ENCODE measurements around the gene RGS16. TPM values are rescaled to one million over a fixed set of nuclear protein-coding genes. Genes with fewer than 3 reads are reported as not detected.

Gene RGS16
- 10 to 100 TPM in 2 of 4 donors, 1 to 10 TPM in 2; 1.2 to 17.5 (median 6.9) TPM for total RNA-seq
- polyA plus RNA-seq: 10 to 100 TPM in 1 of 3 donors, under 1 TPM in 2; 0.72 to 22.5 (median 0.86) TPM
- long read RNA-seq, donor 1, transcript RGS16-201 (5 exons, 2,427 nt): major isoform, 22 of 26 reads
- long read RNA-seq, donor 1, partial matches to known transcripts: 1 of 26 reads
- long read RNA-seq, donor 1, other reads (novel, unspliced or antisense): 3 of 26 reads
- long read RNA-seq, donor 2, transcript RGS16-201 (5 exons, 2,427 nt): major isoform, 13 of 16 reads
- long read RNA-seq, donor 2, partial matches to known transcripts: 1 of 16 reads
- long read RNA-seq, donor 2, other reads (novel, unspliced or antisense): 2 of 16 reads

GRCh38 chr1:182604175-182605164 lies at the start of gene RGS16:
Gene RGS16 (minus strand): TSS chr1:182604389. CDS start chr1:182604259, 130 bp downstream.
- TF ChIP-seq CTCF (IDR thresholded peaks at IDR 0.05): no peak
- Histone ChIP-seq H3K4me1 (peaks cover 31% of the 10 kb centered on the region), H3K4me3 (peak within 1 kb of the TSS; percentile 69), H3K27ac (peak within 1 kb of the TSS; percentile 74), H3K9me3 (no peaks in the 10 kb centered on the region), H3K36me3 (ENCODE audit: insufficient read depth in 1 of 2, low read depth in 1 of 2) (peaks cover 0 to 16% of the 10 kb centered on the region in 2 donors), H3K27me3 (ENCODE audit: insufficient read depth in 3 of 3, low read length in 2 of 3) (no peaks in the 10 kb centered on the region)
- intact Hi-C loops (cut with DNase I): loop anchor here in 1 of 2 donors (5.0 kb wide), 1 partner anchor 162 kb away; no protein-coding TSS in a partner anchor
- DNase-seq (peak; percentile 96), ATAC-seq (peak; percentile 95 to 97 (median 95))
- WGBS, 3 donors: 5 to 6% (median 6%) methylated on average over 40 to 44 of the region's 44 CpGs

GRCh38 chr1:182653986-182654385 lies 49.8 kb upstream of the RGS16 start:
- no peak for TF ChIP-seq CTCF (IDR thresholded peaks at IDR 0.05)
- ATAC-seq (no peak), DNase-seq (no peak)
- intact Hi-C loops (cut with DNase I): no loop called here
- Histone ChIP-seq H3K27ac (no peak overlapping the region), H3K36me3 (ENCODE audit: insufficient read depth in 1 of 2, low read depth in 1 of 2) (no peaks in the 10 kb centered on the region), H3K4me3 (no peak overlapping the region), H3K9me3 (no peaks in the 10 kb centered on the region), H3K27me3 (ENCODE audit: insufficient read depth in 3 of 3, low read length in 2 of 3) (no peaks in the 10 kb centered on the region), H3K4me1 (no peaks in the 10 kb centered on the region)
- 72 to 97% (median 94%) methylated on average over 2 of the region's 2 CpGs for WGBS, 3 donors

- no peaks in the 10 kb centered on the region for H3K9me3 ChIP-seq
- no peaks in the 10 kb centered on the region for H3K36me3 ChIP-seq (ENCODE audit: insufficient read depth in 1 of 2, low read depth in 1 of 2)
- DNase-seq (no peak), ATAC-seq (no peak)
- H3K27ac ChIP-seq: no peak overlapping the region
- H3K4me3 ChIP-seq: no peak overlapping the region
- intact Hi-C loops (cut with DNase I): no loop called here
- no peaks in the 10 kb centered on the region for H3K4me1 ChIP-seq
- TF ChIP-seq CTCF (IDR thresholded peaks at IDR 0.05): no peak
- no peaks in the 10 kb centered on the region for H3K27me3 ChIP-seq (ENCODE audit: insufficient read depth in 3 of 3, low read length in 2 of 3)
- 63 to 78% (median 77%) methylated on average over 3 of the region's 3 CpGs for WGBS, 3 donors
Observed at GRCh38 chr1:182652933-182653332, 48.7 kb upstream of the RGS16 start.

- ATAC-seq: no peak
- Histone ChIP-seq H3K4me1 (no peaks in the 10 kb centered on the region), H3K9me3 (no peaks in the 10 kb centered on the region), H3K27ac (no peak overlapping the region), H3K36me3 (ENCODE audit: insufficient read depth in 1 of 2, low read depth in 1 of 2) (no peaks in the 10 kb centered on the region), H3K27me3 (ENCODE audit: insufficient read depth in 3 of 3, low read length in 2 of 3) (no peaks in the 10 kb centered on the region), H3K4me3 (no peak overlapping the region)
- TF ChIP-seq CTCF (IDR thresholded peaks at IDR 0.05): no peak
- no peak for DNase-seq
- intact Hi-C loops (cut with DNase I): no loop called here
- WGBS, 3 donors: 51 to 62% (median 51%) methylated on average over 3 of the region's 3 CpGs
Observed at GRCh38 chr1:182651339-182651724, 47.1 kb upstream of the RGS16 start.
